Retinal pigment epithelial cell (primary cell): ENCODE data around the gene LZTR1.
"Not testable (repeated sequence)": the region's sequence is repeated elsewhere in the genome, so short reads cannot be mapped to it uniquely, and the experiment has no call there.

Experiments
- DNase-seq: peaks from one replicate; pipeline ENCODE4 v3.0.0-alpha.2; 2010; ENCODE audit warnings: low read depth
- H3K4me3 ChIP-seq: 2 replicates; pipeline ENCODE4 v1.5.1; 2011; ENCODE audit warnings: mild to moderate bottlenecking, low read length, control low read depth, moderate library complexity
- CTCF ChIP-seq: conservative IDR thresholded peaks from 2 replicates; pipeline ENCODE4 v1.5.1; 2011; ENCODE audit warnings: low read depth, low read length, control low read depth, inconsistent platforms

The LZTR1 gene

GRCh38 chr22:20981787-20982562 is at the start of gene LZTR1:
LZTR1 (plus strand) TSS chr22:20982297; CDS start chr22:20982372, 75 bp downstream.
- TF ChIP-seq CTCF: peak; percentile 72
- peak within 1 kb of the TSS; percentile 81 for H3K4me3 ChIP-seq
- no peak for DNase-seq

- TF ChIP-seq CTCF: no peak
- H3K4me3 ChIP-seq: no peak overlapping the region
- no peak for DNase-seq
Measured at GRCh38 chr22:20933910-20934309, 48.2 kb upstream of the LZTR1 start.

GRCh38 chr22:20935049-20935448 is 47.0 kb upstream of the LZTR1 start:
- H3K4me3 ChIP-seq, DNase-seq: not testable (repeated sequence)

GRCh38 chr22:20935780-20936539 is 46.1 kb upstream of the LZTR1 start:
- not testable (repeated sequence) for H3K4me3 ChIP-seq, DNase-seq

- no peak overlapping the region for H3K4me3 ChIP-seq
- DNase-seq: no peak
- TF ChIP-seq CTCF: no peak
Measured at GRCh38 chr22:20937031-20937793, 44.9 kb upstream of the LZTR1 start.

- no peak for TF ChIP-seq CTCF
- DNase-seq: no peak
- H3K4me3 ChIP-seq: no peak overlapping the region
Measured at GRCh38 chr22:20937794-20938671, 44.1 kb upstream of the LZTR1 start.

- not testable (repeated sequence) for DNase-seq, H3K4me3 ChIP-seq
Measured at GRCh38 chr22:20939457-20940185, 42.5 kb upstream of the LZTR1 start.
